Measurements from ENCODE around the gene SPO11.
A peak's percentile ranks its signal among the peaks of the same experiment; 100 is the strongest.

The SPO11 gene

DNA sequence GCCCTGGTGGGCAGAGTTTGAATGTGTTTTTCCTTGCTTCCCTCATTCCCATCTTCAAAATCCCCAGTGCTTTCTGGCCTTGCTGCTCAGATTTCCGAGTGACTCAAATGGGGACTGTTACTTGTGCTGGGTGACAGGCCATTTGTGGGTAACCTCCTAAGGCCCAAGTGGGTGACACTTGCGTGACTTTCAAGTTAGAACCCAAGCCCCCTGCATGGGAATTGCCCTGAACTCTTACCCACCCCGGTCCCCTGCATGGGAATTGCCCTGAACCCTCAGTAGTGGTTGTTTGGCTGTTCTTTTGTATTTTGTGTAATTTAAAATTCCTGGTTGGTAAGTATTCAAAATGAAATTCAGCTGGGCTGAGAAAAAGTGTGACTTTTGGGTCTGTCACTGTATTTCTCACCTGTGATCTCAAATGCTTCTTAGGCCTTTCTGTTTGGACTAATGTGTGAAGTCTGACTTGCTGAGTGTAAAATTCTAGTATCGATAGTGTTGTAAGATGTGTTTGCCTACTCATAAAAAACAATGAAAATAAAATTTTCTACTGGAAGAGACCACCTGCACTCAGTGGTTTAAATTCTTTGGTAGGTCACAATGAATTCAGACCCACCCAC is 49.2 kb downstream of the SPO11 start:
- no peak for DNase-seq

DNA sequence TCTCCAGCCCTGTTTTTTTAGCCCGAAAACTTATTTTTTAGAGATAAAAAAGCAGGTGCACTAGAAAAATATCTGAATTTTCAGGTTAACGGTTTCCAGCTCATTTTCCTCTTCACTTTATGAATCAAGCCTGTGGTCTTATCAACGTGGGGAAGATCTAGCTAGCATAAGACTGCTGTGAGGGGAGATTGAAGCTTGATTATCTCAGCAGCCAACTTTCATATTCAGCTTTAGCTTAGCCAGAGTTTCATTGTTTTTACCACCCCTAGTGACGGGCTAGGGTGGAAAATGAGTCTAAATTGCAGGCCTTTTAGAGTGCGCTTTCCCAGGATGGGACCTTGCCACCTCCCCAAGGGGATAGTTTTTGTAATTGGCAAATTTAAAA is 49.7 kb downstream of the SPO11 start:
- no peak for DNase-seq

DNA sequence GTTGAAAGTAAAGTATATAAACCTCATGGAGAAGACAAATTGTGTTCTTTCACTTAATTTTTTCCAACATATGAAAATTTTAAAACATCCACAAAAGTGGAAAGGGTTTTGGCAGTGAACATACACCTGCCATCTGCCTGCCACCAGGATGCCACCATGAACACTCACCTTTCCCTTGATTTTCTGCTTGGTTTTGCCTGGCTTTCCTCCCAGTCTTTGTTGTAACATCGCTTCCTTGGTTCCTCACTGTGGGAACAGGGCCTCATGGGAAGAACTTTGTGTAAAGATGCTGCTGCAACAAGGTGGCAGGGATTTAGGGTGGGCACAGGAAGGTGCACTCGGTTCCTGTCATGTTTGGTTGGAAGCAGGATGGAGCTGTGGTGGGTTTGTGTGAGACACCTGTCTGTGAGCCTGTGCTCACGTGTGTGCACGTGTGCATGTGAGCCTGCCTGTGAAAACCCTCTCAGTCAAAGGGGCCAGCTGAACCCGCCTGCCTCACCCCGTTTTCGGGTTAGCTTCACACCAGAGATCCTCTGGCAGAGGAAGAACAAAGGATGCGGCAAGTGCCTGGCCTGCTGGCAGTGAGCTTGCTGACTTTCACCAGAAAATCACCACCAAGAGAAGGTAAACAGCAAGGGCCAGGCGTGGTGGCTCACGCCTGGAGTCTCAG is 50.6 kb downstream of the SPO11 start:
- no peak for DNase-seq

DNA sequence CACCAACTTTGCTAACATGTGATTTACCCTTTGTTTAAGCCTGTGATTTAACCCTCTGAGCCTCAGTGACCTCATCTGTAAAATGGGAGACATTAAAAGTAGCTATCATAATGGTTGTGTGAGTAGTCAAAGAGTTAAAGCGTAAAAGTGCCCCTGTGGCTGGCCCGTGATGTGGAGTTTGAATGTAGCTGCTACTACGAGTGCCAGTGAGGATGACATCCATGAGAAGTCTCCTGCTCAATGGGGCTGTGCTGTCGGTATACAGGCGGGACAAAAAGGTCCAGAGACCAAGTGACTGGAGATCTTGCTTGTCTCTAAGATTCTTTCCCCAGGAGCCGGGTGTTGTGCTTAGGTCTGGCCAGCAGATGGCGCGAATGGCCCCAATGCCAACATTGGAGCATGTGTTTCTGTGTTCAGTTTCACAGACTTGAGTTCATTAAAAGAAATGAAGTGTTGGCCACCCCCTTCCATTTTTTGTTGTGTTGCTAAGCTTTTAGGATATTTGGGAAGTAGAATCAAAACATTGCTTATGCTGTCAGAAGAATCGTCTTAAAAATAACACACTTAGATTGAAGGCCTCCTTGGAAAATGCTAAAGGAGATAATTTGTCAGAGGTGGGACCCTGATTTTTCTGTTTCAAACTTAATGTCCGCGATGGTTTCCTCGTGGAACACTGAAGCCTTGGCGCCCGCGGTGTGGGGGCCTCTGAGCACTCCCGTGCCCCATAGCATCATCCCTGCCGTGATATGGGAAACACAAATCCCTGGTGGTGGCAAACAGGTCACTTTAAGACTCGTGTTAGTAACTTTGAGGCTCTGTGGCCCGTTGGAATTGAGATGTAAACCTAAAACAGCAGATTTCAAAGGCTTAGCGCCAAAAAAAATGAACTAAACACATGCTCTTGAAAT is 52.2 kb downstream of the SPO11 start:
- DNase-seq: peak; percentile 12 to 75

DNA sequence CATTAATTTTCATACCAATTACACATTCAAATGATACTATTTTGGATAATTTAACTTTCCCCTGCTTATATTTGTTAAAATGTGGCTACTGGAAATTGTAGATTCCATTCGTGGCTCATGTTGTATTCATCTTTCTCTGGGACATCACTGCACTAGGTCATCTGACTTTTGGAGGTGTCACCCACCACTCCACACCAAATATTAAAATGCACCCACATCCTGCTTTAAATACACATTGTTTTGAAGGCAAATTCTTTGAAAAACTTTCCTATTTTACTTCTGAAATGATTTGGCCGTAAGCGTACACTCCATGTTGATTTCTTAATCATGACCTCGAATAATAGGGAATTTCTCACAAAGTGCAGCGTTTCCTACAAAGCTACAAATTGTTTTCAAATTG is 52.9 kb downstream of the SPO11 start:
- no peak for DNase-seq

DNA sequence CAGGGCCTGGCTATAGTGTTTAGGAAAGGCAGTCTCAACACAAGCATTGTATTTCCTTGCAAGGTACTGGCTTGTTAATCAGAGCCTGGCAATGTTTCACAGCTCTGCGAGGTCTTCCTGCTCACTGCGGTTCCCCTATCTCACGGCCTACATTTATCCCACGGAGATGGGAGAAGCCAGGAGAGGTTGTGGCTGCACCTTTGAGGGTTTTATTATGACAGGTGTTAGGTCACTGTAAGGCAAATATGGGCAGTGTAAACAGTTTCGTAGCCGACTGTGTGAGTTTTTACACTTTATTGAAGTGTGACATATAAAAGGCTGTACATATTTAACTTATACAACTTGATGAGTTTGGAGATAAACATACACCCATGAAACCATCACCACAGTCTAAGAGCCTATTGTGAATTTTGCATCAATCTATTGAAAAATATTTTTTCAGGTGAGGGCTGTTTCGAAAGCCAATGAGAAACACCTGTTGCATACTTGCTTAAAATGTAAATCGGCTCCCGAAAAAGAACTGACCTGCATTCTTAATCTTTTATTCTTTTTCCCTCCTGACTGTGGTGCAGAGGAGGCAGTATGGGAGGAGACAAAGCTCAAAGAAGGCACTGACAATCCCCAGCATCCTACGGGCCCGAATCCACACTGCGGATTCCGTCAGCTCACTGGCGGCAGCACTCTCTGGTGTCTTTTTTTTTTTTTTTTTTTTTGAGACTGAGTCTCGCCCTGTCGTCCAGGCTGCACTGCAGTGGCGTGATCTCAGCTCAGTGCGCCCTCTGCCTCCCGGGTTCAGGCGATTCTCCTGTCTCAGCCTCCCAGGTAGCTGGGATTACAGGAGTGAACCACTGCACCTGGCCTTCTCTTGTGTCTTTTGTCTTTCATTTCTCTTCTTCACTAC is 54.1 kb downstream of the SPO11 start:
- DNase-seq: no peak

DNA sequence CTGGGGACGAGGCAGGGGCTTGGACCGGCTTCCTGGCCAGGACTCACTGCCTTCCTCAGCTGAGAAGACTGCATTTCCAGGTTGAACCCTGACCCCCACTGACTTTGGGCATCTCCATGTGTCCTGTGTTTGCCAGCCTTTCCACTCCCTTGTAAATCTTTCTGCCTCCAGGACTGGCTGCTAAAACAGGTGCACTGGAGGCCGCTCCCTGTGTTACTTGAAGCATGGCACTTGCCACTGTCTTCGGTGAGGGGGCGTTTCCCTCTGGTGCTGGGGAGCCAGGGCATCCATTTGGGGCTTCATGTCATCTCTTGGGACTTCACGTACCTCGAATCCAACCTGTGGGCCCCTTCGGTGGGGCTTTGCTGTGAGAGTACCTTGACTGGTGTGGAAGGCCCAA is 54.9 kb downstream of the SPO11 start:
- DNase-seq: no peak

DNA sequence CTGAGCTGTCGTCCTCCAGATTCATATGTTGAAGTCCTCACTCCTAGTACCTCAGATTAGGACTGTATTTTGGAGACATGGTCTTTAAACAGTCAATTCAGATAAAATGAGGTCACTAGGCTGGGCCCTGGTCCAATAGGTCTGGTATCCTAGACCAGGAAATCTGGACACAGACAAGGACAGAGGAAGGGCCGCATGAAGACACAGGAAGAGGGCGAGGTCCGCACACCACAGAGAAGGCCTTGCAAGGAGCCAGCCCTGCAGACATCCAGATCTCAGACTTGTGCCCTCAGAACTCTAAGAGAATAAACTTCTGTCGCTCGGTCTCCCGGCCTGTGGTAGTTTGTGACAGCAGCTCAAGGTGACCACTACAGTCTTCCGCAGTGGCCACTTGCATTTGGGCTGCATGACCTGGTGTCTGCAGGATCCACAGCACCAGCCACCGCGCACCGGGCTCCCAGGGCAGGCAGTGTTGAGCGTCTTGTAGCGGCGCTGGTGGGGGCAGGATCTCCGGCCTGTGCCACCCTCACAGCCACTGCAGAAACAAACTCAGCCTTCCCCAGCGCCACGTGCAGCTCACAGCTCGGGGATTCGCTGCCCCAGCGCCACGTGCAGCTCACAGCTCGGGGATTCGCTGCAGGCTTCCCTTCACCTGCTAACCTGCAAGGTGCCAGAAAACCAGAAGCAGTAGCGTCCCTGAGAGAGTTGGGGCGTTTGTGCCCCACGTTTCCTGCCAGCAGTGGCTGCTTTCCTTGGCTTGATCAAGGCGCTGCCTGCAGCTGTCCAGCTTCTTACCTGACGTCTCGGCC is 55.6 kb downstream of the SPO11 start:
- DNase-seq: no peak

DNA sequence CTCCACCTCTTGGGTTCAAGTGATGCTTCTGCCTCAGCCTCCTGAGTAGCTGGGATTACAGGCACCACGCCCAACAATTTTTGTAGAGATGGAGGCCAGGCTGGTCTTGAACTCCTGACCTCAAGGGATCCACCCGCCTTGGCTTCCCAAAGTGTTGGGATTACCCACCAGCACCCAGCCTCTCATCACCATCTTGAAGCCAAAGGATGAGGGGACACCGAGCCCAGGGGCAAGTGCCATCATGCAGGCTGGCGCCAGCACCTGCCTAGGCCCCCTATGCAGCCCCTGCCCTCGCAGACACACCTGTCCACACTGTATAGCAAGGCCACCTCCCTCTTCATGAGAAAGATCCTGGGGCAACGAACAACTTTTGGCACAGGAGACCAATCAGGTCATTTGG is 56.3 kb downstream of the SPO11 start:
- no peak for DNase-seq

DNA sequence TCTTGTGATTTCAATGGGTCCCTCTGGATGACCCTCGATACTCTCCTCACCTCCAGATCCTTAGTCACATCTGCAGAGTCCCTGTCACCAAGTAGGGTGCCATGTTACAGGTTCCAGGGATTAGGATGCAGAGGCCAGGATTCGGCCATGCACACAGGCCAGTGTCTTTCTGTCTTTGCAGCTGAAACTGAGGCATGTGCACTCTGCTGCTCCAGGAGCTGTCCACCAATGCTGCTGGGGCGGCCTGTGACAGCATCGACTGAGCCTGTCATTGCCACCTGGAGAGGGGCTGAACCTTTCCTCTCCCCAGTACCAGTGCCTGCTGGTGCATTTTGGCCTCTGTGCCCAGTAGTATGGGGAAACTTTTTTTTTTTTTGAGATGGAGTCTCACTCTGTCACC is 57.2 kb downstream of the SPO11 start:
- no peak for DNase-seq

DNA sequence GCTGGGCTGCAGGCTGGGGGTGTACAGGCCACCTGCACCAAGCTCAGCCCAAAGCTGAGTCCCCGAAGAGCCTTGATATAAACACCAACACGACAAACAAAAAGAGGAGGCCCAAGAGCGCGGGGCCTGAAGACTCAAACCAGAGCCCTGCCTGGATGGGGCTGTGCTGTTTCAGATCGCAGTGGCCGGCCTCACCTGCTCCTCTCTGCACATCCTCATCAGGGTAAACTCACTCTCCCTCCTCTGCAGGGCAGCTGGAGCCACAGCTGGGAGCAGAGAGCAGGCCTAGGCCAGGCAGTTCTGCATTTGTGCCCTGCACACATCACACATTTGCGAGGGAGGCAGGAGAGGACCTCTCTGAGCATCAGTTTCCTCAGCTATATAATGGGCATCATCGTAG is 57.9 kb downstream of the SPO11 start:
- no peak for DNase-seq

DNA sequence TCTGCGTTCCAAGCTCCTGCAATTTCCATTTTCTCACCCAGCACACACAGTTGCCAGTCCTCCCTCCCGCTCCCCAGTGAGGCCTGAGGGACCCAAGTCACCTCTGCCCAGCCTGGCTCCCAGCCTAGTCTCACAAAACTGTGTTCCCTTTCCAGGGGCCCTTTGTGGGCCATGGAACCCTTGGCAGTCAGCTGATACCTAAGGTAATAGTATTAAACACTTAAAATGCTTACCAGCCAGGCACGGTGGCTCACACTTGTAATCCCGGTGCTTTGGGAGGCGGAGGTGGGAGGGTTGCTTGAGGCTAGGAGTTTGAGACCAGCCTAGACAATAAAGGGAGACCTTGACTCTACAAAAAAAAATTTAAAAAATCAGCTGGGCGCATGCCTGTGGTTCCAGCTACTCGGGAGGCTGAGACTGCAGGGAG is 58.4 kb downstream of the SPO11 start:
- DNase-seq: no peak

DNA sequence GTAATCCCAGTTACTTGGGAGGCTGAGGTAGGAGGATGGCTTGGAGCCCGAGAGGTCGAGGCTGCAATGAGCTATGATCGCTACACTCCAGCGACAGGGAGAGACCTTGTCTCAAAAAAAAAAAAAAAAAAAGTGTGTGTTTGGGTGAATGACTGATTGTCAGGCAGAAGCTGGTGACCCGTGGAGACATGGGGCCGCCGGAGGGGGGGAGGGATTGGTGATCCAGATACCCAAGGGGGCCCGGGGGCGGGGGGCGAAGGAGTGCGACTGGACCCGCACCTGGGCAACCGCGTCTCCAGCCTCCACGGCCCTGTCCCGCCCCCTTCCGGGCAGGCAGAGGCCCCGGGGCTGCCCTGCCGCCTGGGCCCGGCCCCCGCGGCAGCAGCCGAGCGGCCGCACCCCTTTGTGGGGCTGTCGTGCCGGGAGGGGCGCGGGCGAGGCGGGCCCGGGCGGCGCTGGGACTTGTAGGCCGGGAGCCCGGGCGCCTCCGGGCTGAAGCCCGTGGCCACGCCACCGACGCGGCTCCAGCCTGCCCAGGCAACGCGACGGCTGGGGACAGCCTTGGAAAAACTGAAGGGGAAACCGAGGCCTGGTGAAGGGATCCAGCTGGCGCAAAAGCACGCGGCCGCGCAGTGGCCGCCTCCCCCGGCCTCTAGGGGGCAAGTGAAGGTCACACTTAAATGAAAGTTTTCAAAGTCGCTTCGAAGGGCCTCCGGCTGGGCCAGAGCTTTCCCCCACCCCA is 59.5 kb downstream of the SPO11 start:
- peak; percentile 53 to 70 for DNase-seq

DNA sequence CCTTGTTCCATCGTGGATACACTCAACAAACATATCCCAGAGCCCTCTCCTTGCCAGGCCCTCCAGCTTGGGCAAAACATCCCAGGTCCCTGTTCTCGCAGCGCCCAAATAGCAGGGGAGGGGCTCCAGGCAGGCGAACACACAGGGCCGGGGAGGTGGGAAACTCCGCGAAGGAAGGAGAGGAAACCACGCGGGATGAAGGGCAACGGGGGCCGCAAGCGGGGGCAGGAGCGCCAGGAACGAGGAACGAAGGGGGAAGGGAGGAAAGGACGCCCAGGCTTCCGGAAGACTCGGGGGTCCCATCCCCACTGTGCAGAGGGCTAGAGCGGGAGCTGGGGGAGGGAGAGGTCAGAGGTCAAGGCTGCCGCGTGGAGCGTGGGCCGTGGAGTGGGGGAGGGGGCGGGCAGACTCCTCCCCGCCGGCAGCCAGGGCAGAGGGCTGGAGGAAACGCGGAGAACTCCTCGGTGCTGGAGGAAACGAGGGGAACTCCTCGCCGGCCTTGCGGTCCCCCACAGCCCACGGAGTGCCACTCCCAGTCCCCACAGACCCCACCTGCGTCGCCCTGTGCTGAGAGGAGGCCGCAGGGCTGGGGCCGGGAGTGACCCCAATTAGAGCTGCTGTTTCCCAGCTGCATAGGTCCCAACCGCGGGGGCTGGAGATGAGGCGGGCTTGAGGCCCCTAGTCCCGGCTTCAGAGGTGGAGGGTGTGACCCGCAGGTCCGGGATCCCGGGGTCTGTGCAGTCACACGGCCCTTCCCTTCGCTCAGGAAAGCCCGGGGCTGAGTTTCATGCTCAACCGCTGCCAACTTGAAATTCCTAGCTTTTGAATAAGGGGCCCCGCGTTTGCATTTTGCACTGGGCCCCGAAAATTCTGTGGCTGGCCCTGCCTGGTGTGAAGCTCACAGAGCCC is 60.3 kb downstream of the SPO11 start:
- peak in 1 of 2 experiments; percentile 40 for DNase-seq

DNA sequence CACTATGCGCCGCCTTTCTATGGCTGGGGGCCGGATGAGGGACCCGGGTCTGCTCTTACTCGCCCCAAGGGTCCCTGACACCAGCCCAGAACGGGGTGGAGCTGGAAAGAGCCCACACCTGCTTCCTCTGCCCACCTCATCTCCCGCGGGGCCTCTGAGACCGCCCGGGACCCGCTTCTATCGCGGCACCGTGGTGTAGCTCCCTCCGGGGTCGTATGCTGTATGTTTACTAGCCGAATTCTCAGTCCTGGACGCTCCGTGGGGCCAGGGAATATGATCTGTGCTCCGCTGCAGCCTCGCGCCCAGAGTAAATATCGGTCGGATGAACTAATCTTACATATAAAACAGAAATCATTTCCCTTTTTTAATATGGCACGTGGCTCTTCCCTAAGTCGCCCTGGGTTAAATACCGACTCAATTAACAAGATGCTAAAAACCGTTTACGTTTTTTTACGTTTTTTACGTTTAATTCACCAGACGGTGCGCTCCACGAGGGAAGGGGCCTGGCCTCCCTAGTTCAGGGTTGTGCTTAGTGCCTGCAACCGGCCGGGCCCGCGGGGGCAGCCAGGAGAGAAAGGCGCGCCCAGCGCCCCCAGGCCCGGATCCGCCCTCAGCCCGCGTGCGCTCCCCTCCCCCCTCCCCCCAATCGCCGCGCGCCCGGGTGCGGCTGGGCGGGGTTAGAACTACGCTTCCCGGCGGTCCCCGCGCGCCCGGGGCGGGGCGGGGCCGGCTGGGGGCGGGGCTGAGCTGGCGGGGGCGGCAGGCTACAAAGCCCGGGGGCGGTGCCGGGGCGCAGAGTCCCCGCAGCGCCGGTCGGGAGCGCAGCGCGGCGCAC is 61.2 kb downstream of the SPO11 start, which contains the start of gene RBM38:
RBM38 (plus strand) TSS at position 793 of the 835 bp plus-strand sequence. CDS start 186 bp downstream, outside the sequence.
- peak; percentile 66 to 85 for DNase-seq

DNA sequence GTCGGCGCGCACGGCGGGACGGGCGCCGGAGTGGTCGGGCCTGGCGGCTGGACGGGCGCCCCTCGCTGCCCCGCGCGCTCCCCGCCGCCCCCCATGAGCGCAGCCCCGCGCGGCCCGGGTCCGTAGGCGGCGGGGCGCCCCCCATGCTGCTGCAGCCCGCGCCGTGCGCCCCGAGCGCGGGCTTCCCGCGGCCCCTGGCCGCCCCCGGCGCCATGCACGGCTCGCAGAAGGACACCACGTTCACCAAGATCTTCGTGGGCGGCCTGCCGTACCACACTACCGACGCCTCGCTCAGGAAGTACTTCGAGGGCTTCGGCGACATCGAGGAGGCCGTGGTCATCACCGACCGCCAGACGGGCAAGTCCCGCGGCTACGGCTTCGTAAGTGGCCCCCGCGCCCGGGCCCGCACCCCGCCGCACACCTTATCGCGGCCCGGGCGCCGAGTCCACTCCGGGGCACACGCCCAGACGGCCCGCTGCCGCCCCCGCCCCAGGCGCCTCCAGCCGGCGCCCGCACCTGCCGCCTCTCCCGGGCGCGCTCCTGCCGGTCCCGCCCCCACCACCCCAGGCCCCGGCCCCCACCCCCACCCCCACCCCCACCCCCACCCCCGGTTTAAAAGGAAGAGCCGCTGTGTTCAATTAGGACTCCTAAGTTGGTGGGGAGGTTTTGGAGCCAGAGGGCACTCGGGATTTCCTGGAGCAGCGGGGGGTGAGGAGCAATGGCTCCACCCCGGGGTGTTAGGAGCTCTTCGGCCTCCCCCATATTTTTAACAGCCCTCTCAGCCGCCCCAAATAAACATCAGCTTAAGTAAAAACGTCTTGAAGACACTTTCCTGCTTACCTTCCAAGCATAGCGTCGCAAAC is 62.1 kb downstream of the SPO11 start:
- no peak for DNase-seq

DNA sequence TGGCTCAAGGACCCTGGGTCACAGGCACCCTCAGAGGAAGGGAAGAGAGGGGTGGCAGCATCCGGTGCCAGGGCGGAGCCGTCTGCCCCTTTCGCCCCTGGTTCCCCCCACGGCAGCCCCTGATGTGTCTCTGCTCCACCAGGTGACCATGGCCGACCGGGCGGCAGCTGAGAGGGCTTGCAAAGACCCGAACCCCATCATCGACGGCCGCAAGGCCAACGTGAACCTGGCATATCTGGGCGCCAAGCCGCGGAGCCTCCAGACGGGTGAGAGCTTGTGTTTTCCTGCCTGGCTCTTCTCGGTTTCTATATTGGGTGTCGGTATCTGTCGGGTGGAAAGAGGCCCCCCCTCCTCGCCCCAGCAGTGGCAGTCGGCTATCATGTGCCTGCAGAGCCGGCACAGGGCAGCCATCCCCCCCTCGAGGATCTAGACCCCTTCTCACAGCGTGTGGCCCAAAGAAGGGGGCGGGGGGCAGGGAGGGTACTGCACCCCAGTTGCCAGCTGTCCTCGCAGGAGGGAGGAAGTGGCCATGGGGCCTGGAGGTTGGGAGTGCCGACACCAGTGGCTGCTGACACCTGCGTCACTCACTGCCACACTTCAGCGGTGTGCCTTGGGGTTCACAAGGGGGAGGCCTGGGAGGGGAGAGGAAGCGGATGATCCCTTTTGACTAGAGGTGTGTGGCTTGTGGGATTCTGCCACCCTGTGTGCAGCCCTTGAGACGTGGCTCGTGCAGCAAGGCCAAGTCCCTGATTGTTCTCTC is 63.1 kb downstream of the SPO11 start:
- DNase-seq: no peak
